Ovary (tissue), 9 donors: ENCODE measurements around the gene LTC4S. TPM values are rescaled to one million over a fixed set of nuclear protein-coding genes. Genes with fewer than 3 reads are reported as not detected.
A peak's percentile ranks its signal among the peaks of the same experiment; 100 is the strongest.

Experiments
- DNase-seq, 5 donors: peaks; one replicate each; pipeline ENCODE4 v3.0.0-alpha.2; 2019 to 2020
- H3K27ac ChIP-seq, 2 donors: fragments of 200-600 bp; one replicate each; pipeline versions ENCODE4 v1.5.1 to v1.8.0; 2019 to 2022
- H3K27me3 ChIP-seq: fragments of 200-600 bp; one replicate; pipeline ENCODE4 v1.8.0; 2022
- H3K36me3 ChIP-seq: fragments of 200-600 bp; sonication (generic); one replicate; pipeline ENCODE4 v1.5.1; 2019
- H3K4me1 ChIP-seq: one replicate; pipeline ENCODE4 v1.8.1; 2013; ENCODE audit warnings: mild to moderate bottlenecking, moderate library complexity; ENCODE audit not compliant: insufficient read depth
- H3K4me3 ChIP-seq: fragments of 200-600 bp; sonication (generic); one replicate; pipeline ENCODE4 v1.5.1; 2017
- H3K9me3 ChIP-seq, 2 donors: fragments of 200-600 bp in 1 of 2; sonication (generic) in 1 of 2; one replicate each; pipeline versions ENCODE4 v1.5.1 to v1.8.1; 2013 to 2019; ENCODE audit warnings: mild to moderate bottlenecking in 1 of 2, moderate library complexity in 1 of 2
- CTCF ChIP-seq, 3 donors: fragments of 450-650 bp in 2 of 3; fragments of 200-600 bp in 1 of 3; IDR thresholded peaks; one replicate each; pipeline versions ENCODE4 v1.5.1 to v1.8.0; 2016 to 2022; ENCODE audit warnings: antibody characterized with exemption in 3 of 3, mild to moderate bottlenecking in 1 of 3
- EP300 ChIP-seq: sonication (generic); formaldehyde crosslinking; IDR thresholded peaks from one replicate; pipeline ENCODE4 v1.6.1; 2017; ENCODE audit warnings: antibody characterized with exemption
- POLR2A ChIP-seq: fragments of 450-650 bp; IDR thresholded peaks from one replicate; pipeline ENCODE4 v1.6.1; 2017; ENCODE audit warnings: antibody characterized with exemption, mild to moderate bottlenecking, moderate library complexity
- WGBS, 3 donors: extraction: QIAGEN DNeasy Blood & Tissue Kit in 1 of 3; methylation state at CpG; one replicate each; pipeline versions ENCODE4 v1.1.5 to v1.1.7; 2013 to 2017; 5-methylcytosine and 5-hydroxymethylcytosine counted together
- intact Hi-C, 4 donors: fragments of 100-400 bp; cut with DNase I; formaldehyde crosslinking; loops; one replicate each; pipeline versions ENCODE4 v1.11.0 to v1.15.1; 2022 to 2023
- polyA plus RNA-seq, 2 donors: library from polyadenylated mRNA; stranded (reverse); fragments of 200-250 nt in 1 of 2; fragments of 350-450 nt in 1 of 2; fragmentation: Illumina TruSeq in 1 of 2; extraction: RNeasy Lipid Tissue Mini Kit (QIAGEN cat#74804) in 1 of 2; gene quantifications; one replicate each; pipeline ENCODE4 v1.2.3, GENCODE V29; 2013 to 2014
- total RNA-seq, 7 donors: library from RNA; depleted of rRNA in 2 of 7; stranded (reverse); fragments of >200 nt in 2 of 7; fragmentation: NEBNext Ultra II Directional in 3 of 7; extraction: Animal tissue kit (Norgen Biotek cat#: 25700) in 3 of 7; gene quantifications; one replicate each; pipeline versions ENCODE4 v1.1.0 to v1.2.4, GENCODE V29; 2016 to 2023
- donor health status: DM: no; HTN: no; CAD: no; lungs with moderate emphysema.
- donor health status: DM: no; HTN: no; CAD: no.
- donor health status: Bipolar disorder and iron deficiency.
- donor health status: DM: yes; HTN: yes; CAD: no.
- donor health status: DM: no; HTN: no; CAD: no.
- donor health status: DM: yes; HTN: yes; CAD: no.

The LTC4S gene
- total and polyA plus RNA-seq, 9 donors: 7.5 to 43.5 (median 16.9) TPM; not detected in 1

- 82 to 86% (median 83%) methylated on average over 15 of the region's 15 CpGs for WGBS, 3 donors
- no peaks in the 10 kb centered on the region for H3K4me1 ChIP-seq
- H3K9me3 ChIP-seq: no peaks in the 10 kb centered on the region
- no peaks in the 10 kb centered on the region for H3K36me3 ChIP-seq
- no peaks in the 10 kb centered on the region for H3K27me3 ChIP-seq
- H3K27ac ChIP-seq: no peak overlapping the region
- intact Hi-C loops: no loop called here
- TF ChIP-seq CTCF (IDR thresholded peaks at IDR 0.05): no peak
- TF ChIP-seq POLR2A: no peak
- TF ChIP-seq EP300: no peak
- no peak for DNase-seq
- no peak overlapping the region for H3K4me3 ChIP-seq
These were observed 43.6 kb downstream of the LTC4S start for GRCh38 chr5:179837076-179838011.

- peak in 2 of 5 donors; percentile 23 to 40 for DNase-seq
- Histone ChIP-seq H3K27me3 (no peaks in the 10 kb centered on the region), H3K9me3 (no peaks in the 10 kb centered on the region), H3K27ac (no peak overlapping the region), H3K4me1 (no peaks in the 10 kb centered on the region), H3K36me3 (no peaks in the 10 kb centered on the region), H3K4me3 (no peak overlapping the region)
- intact Hi-C loops: no loop called here
- no peak for TF ChIP-seq POLR2A
- no peak for TF ChIP-seq EP300
- 64 to 77% (median 75%) methylated on average over 16 of the region's 16 CpGs for WGBS, 3 donors
These were observed 45.8 kb downstream of the LTC4S start for GRCh38 chr5:179839328-179840256.

DNA sequence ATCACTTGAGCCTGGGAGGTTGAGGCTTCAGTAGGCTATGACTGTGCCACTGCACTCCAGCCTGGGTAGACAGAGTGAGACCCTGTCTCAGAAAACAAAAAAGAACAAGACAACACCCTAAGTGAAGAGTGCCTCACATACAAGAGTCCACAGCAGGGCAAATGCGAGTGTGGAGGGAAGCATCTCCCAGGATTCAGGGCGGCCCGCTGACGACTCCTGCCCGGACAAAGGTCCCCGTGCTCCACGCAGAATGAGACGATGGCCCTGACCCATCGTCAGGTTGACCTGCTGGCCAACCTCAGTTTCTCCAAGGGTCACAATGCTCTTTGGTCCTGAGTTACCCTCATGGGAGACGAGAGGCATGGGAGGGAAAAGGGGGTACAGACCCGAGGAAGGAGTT lies 46.5 kb downstream of the LTC4S start:
- Histone ChIP-seq H3K9me3 (no peaks in the 10 kb centered on the region), H3K27ac (no peak overlapping the region), H3K27me3 (no peaks in the 10 kb centered on the region), H3K4me3 (no peak overlapping the region), H3K4me1 (no peaks in the 10 kb centered on the region), H3K36me3 (no peaks in the 10 kb centered on the region)
- no peak for TF ChIP-seq EP300
- no peak for TF ChIP-seq CTCF (IDR thresholded peaks at IDR 0.05)
- no peak for TF ChIP-seq POLR2A
- DNase-seq: no peak
- 88 to 94% (median 91%) methylated on average over 11 of the region's 11 CpGs for WGBS, 3 donors
- intact Hi-C loops: no loop called here

DNA sequence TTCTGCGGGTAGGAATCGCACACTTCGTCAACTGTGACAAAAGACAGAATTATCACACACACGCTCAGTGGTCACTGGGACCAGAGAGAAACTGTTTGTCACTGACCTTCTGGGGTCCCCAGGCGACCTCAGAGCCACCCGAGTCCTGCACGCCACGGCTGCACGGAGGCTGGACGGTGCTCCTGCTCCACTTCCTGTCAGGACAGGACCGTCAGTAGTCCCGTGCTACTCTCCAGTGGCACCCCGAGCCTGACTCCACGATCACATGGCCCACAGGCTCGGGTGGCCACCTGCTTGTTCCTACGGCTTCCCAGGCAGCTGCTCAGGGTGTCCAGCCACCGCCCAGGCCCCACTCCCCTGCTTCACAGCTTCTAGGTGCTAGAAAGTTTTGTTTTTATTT lies 47.0 kb downstream of the LTC4S start:
- no peaks in the 10 kb centered on the region for H3K27me3 ChIP-seq
- WGBS, 3 donors: 85 to 91% (median 88%) methylated on average over 17 of the region's 17 CpGs
- TF ChIP-seq CTCF (IDR thresholded peaks at IDR 0.05): no peak
- no peak for TF ChIP-seq EP300
- DNase-seq: no peak
- no peak overlapping the region for H3K27ac ChIP-seq
- no peaks in the 10 kb centered on the region for H3K9me3 ChIP-seq
- H3K4me3 ChIP-seq: no peak overlapping the region
- H3K36me3 ChIP-seq: no peaks in the 10 kb centered on the region
- intact Hi-C loops: no loop called here
- no peaks in the 10 kb centered on the region for H3K4me1 ChIP-seq
